DMS79 (cell line): ENCODE measurements around the gene ELL.

Source experiments
- DNase-seq: peaks from one replicate; lab custom pipeline; 2025; lab: John Stamatoyannopoulos, UW

ELL gene

GRCh38 chr19:18445262-18445948 lies 76.5 kb downstream of the ELL start:
- DNase-seq = no peak

DNA sequence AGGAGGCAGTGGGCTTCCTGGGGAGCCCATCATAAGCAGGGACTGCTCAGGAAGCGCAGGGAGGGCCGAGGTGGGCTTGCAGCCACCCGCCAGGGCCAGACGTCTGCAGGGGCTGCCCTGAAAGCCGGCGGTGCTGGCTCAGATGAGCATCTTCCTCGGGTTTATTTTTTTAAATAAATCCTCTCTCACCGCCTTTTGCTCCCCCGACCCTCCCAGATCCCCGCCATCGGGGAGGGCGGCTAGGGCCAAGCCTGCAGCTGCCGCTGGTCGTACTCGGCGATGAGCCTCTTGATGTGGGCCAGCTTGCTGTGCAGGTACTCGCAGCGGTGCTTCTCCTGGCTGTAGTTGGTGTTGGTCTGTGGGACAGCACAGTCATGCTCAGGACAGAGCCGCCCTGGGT lies 77.4 kb downstream of the ELL start:
- no peak for DNase-seq

- DNase-seq = no peak
Measured at GRCh38 chr19:18443831-18444230, 78.0 kb downstream of the ELL start.

DNA sequence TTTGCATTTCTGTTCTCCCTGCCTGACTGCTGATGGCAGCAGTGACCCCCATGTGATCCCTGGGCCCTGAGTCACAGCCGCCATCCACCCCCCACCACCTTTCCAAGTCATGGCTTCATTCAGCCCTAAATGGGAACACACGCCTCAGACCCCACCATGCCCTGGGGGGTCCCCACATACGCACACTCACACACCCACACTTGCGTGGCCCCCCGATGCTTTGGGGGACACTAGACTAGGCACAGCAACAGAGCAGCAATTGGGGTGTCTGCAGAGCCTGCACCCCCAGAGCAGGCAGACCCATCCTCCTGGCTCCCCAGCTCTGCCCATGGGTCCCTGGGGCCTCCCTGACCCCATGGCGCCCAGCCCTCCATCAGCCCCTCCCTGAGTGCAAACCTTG lies 78.5 kb downstream of the ELL start:
- no peak for DNase-seq

- no peak for DNase-seq
Measured at GRCh38 chr19:18442941-18443340, 78.9 kb downstream of the ELL start.

DNA sequence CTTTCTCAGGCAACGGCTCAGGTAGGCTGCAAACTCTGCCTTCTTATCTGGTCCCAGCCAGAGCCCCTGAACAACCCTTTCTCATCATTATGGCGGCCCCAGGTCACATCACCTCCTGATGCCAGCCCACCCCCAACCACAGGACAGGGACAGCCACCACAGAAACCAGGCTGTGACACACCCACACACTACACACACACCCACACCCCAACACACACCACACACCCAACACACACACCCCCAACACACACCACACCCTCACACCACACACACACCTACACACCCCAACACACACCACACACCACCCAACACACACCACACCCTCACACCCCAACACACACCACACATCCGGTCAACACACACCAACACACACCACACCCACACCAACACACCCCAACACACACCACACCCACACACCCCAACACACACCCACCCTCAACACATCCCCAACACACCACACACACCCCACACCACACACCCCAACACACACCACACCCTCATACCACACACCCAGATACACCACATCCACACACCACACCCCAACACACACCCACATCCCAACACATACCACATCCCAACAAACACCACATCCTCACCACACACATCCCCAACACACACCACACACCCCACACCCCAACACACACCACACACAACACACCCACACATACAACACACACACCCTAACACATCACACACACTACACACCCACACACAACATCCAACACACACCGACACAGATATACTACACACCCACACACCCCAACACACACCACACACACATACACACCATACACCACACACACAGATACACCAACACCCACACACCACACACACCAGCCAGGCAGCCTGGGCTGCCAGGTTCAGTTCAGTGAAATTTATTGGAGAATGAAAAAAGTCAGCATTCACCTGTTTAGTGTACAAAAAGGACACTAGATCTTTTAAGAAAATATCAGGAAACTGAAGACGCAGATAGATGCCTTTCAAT lies 79.8 kb downstream of the ELL start:
- DNase-seq = no peak

DNA sequence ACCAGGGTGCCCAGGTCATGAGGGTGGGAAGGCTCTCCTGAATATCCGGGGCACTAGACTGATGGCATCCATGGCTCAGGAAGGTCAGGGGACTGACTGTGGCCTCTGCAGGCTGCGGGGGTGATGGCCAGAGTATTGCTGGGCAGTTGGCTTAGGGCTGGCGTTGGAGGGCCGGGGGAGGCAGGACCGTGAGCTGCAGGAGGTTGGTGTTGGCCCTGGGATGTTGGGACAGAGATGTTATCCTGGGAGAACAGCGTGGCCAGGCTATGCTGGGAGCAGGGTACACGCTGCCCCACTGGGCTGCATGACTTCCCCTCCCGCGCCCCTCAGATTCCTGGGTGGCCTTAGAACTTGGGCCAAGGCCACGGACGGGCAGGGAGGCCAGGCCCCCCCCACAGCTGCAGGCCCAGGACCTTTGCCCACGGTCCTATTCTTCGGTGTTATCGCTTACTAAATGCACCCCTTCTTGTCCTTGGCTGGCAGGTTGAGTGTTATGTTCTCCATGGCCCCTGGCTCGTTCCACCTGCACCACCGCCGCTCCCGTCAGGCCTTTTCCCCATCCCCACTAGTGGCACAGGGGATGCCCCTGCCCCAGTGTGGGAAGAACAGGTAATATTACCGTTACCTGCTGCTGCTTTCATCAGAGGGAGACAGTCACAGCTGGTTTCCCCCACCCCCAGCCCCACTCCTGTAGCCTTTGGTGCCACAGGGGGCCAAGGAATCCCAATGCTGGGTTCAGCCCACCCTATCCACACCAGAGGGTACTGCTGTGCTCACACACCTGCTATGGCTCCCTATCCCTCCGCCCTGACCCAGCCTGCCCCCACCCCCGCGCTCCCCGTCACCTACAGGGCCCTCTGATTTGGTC lies 80.7 kb downstream of the ELL start:
- DNase-seq = no peak

DNA sequence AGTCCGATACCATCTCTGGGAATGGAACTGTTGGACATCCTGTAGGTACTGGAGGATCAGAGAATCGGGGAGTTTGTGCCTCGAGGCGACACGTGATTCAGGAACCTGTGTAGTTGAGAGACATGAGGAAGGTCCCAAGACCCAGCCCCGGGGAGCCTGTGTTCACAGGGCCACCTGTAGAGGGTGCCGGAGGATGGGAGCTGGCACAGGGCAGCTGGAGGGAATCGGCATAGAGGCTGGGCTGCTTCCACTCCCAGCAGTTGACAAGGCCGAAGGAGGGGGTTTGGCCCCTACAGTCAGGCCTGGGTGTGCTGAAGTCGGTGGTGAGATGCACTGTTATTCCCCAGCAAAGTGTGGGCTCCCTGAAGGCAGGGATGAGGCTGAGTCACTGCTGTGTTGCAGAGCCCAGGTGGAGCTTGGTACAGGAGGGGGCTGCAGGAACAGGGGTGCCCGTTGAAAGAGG lies 81.4 kb downstream of the ELL start:
- no peak for DNase-seq

- no peak for DNase-seq
Measured at GRCh38 chr19:18439910-18440237, 82.0 kb downstream of the ELL start.

- DNase-seq = no peak
Measured at GRCh38 chr19:18439025-18439909, 82.6 kb downstream of the ELL start.

DNA sequence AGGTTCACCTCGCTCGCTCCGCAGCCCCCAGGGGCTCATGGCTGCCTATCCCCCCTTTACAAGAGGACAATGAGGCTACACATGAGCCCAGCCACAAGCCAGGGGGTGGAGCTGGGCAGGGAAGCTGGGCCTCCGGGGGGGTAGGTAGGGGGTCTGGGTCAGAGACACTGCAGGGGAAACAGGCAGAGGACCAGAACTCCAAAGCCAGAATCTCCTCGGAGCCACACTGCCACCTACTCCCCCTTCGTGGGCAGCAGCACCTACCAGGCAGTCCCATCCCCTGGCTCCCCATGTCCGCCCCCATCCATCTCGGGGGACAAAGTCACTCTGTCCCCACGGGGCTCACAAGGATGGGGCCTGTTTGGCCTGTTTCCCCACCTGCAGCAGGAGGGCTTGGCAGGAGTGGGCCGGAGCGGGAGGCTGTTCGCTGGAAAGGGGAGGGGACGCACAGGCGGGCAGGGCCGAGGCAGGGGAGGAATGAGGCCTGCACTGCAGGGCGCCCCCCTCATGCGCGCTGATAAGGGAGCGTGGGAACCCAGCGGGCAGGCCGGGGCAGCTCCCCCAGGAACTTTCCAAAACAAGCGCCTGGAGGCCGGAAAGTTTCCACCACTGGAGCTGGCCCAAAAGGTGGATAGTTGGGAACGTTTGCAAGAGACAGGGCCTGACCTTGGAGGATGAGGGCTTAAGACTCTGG lies 83.4 kb downstream of the ELL start:
- no peak for DNase-seq

GRCh38 chr19:18437491-18438330 lies 84.2 kb downstream of the ELL start, which contains the start of gene ISYNA1:
Gene ISYNA1, minus strand, starts transcription at chr19:18438133. Its CDS starts 154 bp downstream, at chr19:18437979.
- no peak for DNase-seq

DNA sequence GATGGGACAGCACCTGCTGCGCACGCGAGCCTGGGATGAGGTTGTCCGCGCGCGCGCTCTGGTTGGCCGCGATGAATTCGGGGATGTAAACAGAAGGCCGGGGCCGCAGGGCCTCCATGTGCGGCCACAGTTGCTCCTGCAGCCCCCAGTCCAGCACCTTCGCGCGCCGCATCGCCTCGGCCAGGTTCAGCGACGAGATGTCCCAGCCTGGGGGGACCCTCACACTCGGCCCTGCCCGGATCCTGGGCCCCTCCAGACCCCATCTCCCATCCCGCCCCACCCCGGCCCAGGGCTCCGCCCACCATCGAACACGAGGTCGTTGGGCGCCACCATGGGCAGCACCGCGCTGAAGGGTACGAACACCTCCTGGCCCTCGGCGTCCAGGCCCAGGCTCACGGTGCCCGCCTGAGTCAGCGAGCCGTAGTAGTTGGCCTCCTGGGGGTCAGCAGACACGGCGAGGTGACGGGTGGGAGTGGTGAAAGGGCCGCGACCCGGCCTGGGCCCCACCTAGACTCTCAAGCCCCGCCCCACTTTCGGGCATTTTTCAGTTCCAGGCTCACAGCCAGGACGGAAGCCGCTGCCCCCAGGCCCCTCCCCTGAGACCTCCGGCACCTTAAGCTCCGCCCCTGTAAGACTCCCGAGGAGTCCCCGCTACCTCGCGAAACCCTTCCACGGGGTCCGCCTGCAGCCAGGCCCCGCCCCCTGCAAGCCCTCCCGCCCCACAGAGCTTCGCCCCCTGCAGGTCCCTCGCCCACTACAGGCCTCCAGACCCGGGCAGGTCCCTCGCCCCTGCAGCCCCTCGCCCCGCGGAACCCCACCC lies 85.0 kb downstream of the ELL start:
- DNase-seq = peak; percentile 71

DNA sequence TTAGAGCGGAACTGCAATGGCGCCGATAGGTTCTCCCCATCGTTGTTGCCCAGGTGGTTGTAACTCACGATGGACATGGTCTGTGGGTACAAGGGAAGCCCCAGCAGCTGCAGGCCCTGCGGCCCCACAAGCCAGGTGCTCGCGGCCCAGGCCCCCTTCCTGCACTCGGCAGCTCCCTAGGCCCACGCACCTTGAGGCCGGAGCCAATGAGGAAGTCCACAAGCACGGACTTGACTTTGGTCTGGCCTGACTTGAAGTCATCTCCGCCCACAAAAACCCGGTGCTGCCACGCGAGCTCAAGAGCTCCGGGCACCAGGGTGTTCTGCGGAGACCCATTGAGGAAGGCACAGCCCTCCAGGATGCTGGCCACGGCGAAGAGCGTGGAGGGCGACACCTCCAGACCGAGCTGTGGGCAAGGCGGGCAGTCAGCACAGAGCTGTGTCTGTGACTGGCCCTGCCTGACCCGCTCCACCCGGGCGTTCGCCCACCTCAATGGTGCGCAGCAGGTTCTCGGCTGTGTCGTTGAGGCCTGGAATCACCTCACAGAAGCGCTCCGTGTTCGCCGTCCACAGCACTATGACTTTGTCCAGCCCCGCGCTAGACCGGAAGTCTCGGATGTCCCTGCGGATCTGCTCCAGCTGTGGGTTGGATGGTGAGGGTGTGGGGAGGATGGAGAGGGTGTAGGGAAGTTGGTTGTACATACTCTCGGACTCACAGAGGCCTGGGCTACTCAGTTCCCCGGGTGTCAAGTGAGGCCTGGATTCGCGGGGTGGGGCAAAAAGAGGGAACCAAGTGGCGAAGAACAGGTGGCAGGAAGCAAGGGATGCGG lies 85.8 kb downstream of the ELL start:
- no peak for DNase-seq

DNA sequence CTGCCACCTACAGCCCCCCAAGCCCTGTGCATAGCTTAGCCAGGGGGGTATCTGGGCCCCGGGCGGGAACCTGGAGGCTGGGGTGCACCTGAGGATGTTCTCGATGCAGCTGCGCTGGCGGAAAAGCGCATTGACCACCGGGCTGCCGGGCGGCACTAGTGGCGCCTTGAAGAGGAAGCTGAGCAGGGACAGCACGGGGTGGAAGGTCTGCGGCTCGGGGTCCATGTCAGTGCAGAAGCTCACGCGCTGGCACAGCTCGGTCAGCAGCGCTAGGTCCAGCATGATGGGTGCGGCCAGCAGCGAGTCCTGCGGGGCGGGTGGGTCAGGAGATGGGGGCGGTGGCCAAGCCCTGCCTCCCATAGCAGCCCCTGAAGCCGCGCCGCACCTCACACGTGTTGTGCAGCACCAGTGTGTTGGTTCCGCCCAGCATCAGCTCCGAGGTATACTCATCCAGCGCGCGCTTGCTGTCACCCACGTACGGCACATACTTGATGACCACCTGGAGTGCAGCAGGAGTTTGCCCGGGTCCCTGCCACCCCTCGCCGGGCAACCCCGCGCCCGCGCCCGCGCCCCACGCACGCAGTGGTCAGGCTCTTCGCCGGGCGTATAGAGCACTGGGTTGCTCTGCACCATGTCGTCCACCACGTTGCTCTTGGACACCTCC lies 86.6 kb downstream of the ELL start:
- no peak for DNase-seq

DNA sequence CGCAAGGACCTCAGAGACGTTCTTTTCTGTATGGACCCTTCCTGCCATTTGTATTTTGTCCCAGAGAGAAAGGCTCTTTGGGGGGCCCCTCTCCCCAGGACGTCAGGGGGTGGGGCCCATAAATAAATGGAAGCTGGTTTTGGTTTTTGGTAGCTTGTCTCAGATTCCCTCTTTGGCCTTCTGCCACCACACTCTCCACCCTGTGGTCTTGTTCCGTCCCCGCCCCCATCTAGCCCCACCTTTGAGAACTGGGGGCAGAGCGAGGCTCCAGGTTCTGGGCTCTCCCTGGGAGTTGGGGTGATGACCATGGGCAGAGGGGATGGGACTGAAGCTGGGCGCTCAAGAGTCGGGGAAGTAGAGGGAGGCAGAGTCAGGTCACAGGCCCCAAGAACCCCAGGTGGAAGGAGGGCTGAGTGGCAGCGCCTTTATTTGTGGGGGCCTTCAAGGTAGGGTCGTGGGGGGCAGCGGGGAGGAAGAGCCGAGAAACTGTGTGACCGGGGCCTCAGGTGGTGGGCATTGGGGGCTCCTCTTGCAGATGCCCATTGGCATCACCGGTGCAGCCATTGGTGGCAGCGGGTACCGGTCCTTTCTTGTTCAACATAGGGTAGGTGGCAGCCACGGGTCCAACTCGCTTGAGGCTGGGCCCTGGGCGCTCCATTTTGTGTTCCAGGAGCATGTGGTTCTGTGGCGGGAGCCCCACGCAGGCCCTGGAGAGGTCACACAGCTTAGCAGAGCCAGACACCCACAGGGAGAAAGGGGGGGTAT lies 87.3 kb downstream of the ELL start:
- no peak for DNase-seq
